Loucy (cell line): Measurements from ENCODE around the gene FXYD6.
A peak's percentile ranks its signal among the peaks of the same experiment; 100 is the strongest.
"Not testable (repeated sequence)": the region's sequence is repeated elsewhere in the genome, so short reads cannot be mapped to it uniquely, and the experiment has no call there.

Source experiments
- H2AFZ ChIP-seq: fragments of 200-600 bp; sonication (generic); 2 replicates; pipeline ENCODE4 v1.6.0; 2016; ENCODE audit warnings: antibody characterized with exemption, mild to moderate bottlenecking, low read length, moderate library complexity
- H3F3A ChIP-seq: fragments of 200-600 bp; 2 replicates; pipeline ENCODE4 v1.6.0; 2016; ENCODE audit warnings: antibody characterized with exemption, low read depth, mild to moderate bottlenecking
- H3K27me3 ChIP-seq: fragments of 200-600 bp; sonication (generic); 2 replicates; pipeline ENCODE4 v1.6.1; 2014; ENCODE audit warnings: low read length, mild to moderate bottlenecking; ENCODE audit not compliant: insufficient read depth, poor library complexity, severe bottlenecking
- H3K36me3 ChIP-seq: fragments of 200-600 bp; sonication (generic); 2 replicates; pipeline ENCODE4 v1.6.1; 2016; ENCODE audit warnings: low read length; ENCODE audit not compliant: insufficient read depth
- H3K4me1 ChIP-seq: fragments of 200-600 bp; sonication (generic); 2 replicates; pipeline ENCODE4 v1.5.1; 2014; ENCODE audit warnings: low read length, mild to moderate bottlenecking; ENCODE audit not compliant: insufficient read depth, poor library complexity, severe bottlenecking
- H3K4me2 ChIP-seq: fragments of 200-600 bp; sonication (generic); 2 replicates; pipeline ENCODE4 v1.6.0; 2014; ENCODE audit warnings: antibody characterized with exemption, low read length, low read depth, mild to moderate bottlenecking; ENCODE audit not compliant: poor library complexity, severe bottlenecking
- H3K4me3 ChIP-seq: fragments of 200-600 bp; sonication (generic); 2 replicates; pipeline ENCODE4 v1.5.1; 2014; ENCODE audit warnings: low read length, mild to moderate bottlenecking, mixed read lengths; ENCODE audit not compliant: poor library complexity, severe bottlenecking
- H3K79me2 ChIP-seq: fragments of 200-600 bp; sonication (generic); 2 replicates; pipeline ENCODE4 v1.6.1; 2014; ENCODE audit warnings: low read length; ENCODE audit not compliant: insufficient read depth
- H3K9ac ChIP-seq: fragments of 200-600 bp; sonication (generic); 2 replicates; pipeline ENCODE4 v1.6.0; 2014; ENCODE audit warnings: mild to moderate bottlenecking, low read depth, low read length, moderate library complexity; ENCODE audit not compliant: poor library complexity, severe bottlenecking
- H3K9me2 ChIP-seq: fragments of 200-600 bp; sonication (generic); replicated peaks from 2 replicates; pipeline ENCODE4 v1.6.1; 2016; ENCODE audit warnings: low read depth, low read length, mixed read lengths
- H3K9me3 ChIP-seq: fragments of 200-600 bp; sonication (generic); 2 replicates; pipeline ENCODE4 v1.6.1; 2014; ENCODE audit warnings: mild to moderate bottlenecking, antibody characterized with exemption, low read length, low read depth; ENCODE audit not compliant: insufficient read depth
- H4K20me1 ChIP-seq: fragments of 200-600 bp; sonication (generic); 2 replicates; pipeline ENCODE4 v1.6.0; 2014; ENCODE audit warnings: antibody characterized with exemption, low read length, mild to moderate bottlenecking; ENCODE audit not compliant: insufficient read depth, poor library complexity, severe bottlenecking
- CTCF ChIP-seq: fragments of 200-600 bp; sonication (generic); conservative IDR thresholded peaks from 2 replicates; pipeline ENCODE4 v1.5.1; 2014; ENCODE audit warnings: mild to moderate bottlenecking, antibody characterized with exemption, low read length
- EZH2phosphoT487 ChIP-seq: fragments of 200-600 bp; IDR thresholded peaks from 2 replicates; pipeline ENCODE4 v1.6.1; 2018; ENCODE audit warnings: antibody characterized with exemption, mild to moderate bottlenecking, moderate library complexity, borderline replicate concordance

FXYD6 gene

GRCh38 chr11:117815262-117815803 is 61.1 kb downstream of the FXYD6 start:
- Histone ChIP-seq H3K36me3 (no peaks in the 10 kb centered on the region), H3K9me3 (no peaks in the 10 kb centered on the region), H3K27me3 (no peaks in the 10 kb centered on the region), H3K9me2 (no peaks in the 10 kb centered on the region), H3K9ac (peak overlapping the region; percentile 63), H4K20me1 (no peaks in the 10 kb centered on the region), H3K79me2 (no peaks in the 10 kb centered on the region), H3K4me3 (peak overlapping the region; percentile 52), H3K4me2 (peak overlapping the region; percentile 76), H3K4me1 (peaks cover 45% of the 10 kb centered on the region), H3F3A (no peaks in the 10 kb centered on the region), H2AFZ (peak overlapping the region; percentile 1; the same call in 1 of the 2 replicates)
- TF ChIP-seq CTCF (no peak), EZH2phosphoT487 (no peak)

- no peaks in the 10 kb centered on the region for H3K9me2 ChIP-seq
- peaks cover 45% of the 10 kb centered on the region for H3K4me1 ChIP-seq
- H3K27me3 ChIP-seq: no peaks in the 10 kb centered on the region
- TF ChIP-seq CTCF: no peak
- no peak for TF ChIP-seq EZH2phosphoT487
- no peaks in the 10 kb centered on the region for H3K79me2 ChIP-seq
- H2AFZ ChIP-seq: peak overlapping the region; percentile 1; the same call in 1 of the 2 replicates
- peak overlapping the region; percentile 52 for H3K4me3 ChIP-seq
- H3K4me2 ChIP-seq: peak overlapping the region; percentile 76
- no peaks in the 10 kb centered on the region for H4K20me1 ChIP-seq
- no peaks in the 10 kb centered on the region for H3F3A ChIP-seq
- no peaks in the 10 kb centered on the region for H3K9me3 ChIP-seq
- H3K9ac ChIP-seq: peak overlapping the region; percentile 63
- no peaks in the 10 kb centered on the region for H3K36me3 ChIP-seq
Observed at GRCh38 chr11:117814766-117815261, 61.6 kb downstream of the FXYD6 start.

GRCh38 chr11:117814204-117814765 is 62.2 kb downstream of the FXYD6 start:
- peak overlapping the region; percentile 63 for H3K9ac ChIP-seq
- H3F3A ChIP-seq: no peaks in the 10 kb centered on the region
- H3K36me3 ChIP-seq: no peaks in the 10 kb centered on the region
- H3K4me3 ChIP-seq: peak overlapping the region; percentile 52
- no peaks in the 10 kb centered on the region for H3K27me3 ChIP-seq
- H3K9me3 ChIP-seq: no peaks in the 10 kb centered on the region
- no peaks in the 10 kb centered on the region for H3K79me2 ChIP-seq
- 0 out of 2 replicates have a peak overlapping the region, but pooled peaks have one; percentile 1 for H2AFZ ChIP-seq
- peaks cover 45% of the 10 kb centered on the region for H3K4me1 ChIP-seq
- H3K9me2 ChIP-seq: no peaks in the 10 kb centered on the region
- peak overlapping the region; percentile 76 for H3K4me2 ChIP-seq
- TF ChIP-seq CTCF: no peak
- no peaks in the 10 kb centered on the region for H4K20me1 ChIP-seq

GRCh38 chr11:117810056-117810451 is 66.4 kb downstream of the FXYD6 start:
- not testable (repeated sequence) for H3K4me3 ChIP-seq, H3K27me3 ChIP-seq, H3K9ac ChIP-seq, H3K79me2 ChIP-seq, H3K9me3 ChIP-seq, H3K9me2 ChIP-seq, H3K4me1 ChIP-seq, H3K36me3 ChIP-seq, H3K4me2 ChIP-seq, H2AFZ ChIP-seq, H3F3A ChIP-seq, H4K20me1 ChIP-seq
